GM21447 (cell line): ENCODE data around the gene HSD17B13.

Experiments
- ATAC-seq: cut with Tn5 transposase; IDR thresholded peaks from one replicate; pipeline ENCODE4 v1.9.1; 2021; ENCODE audit not compliant: unreplicated experiment

The HSD17B13 gene

GRCh38 chr4:87270144-87270543 is 52.5 kb downstream of the HSD17B13 start:
- no peak for ATAC-seq

- no peak for ATAC-seq
Measured at GRCh38 chr4:87268411-87268810, 54.3 kb downstream of the HSD17B13 start.

- no peak for ATAC-seq
Measured at GRCh38 chr4:87266986-87267385, 55.7 kb downstream of the HSD17B13 start.

GRCh38 chr4:87262886-87263285 is 59.8 kb downstream of the HSD17B13 start:
- no peak for ATAC-seq

GRCh38 chr4:87260477-87260876 is 62.2 kb downstream of the HSD17B13 start:
- ATAC-seq: no peak

GRCh38 chr4:87258677-87259076 is 64.0 kb downstream of the HSD17B13 start:
- no peak for ATAC-seq

GRCh38 chr4:87257523-87257922 is 65.2 kb downstream of the HSD17B13 start:
- ATAC-seq: no peak

GRCh38 chr4:87255755-87256154 is 66.9 kb downstream of the HSD17B13 start:
- ATAC-seq: no peak
